GM19193 (cell line): ENCODE results near the gene TXLNB.

Source experiments
- POLR2A ChIP-seq: IDR thresholded peaks from 4 replicates; pipeline ENCODE4 v1.6.1; 2011; ENCODE audit not compliant: insufficient read depth, insufficient read length; ENCODE audit errors: extremely low read depth

Gene TXLNB

GRCh38 chr6:139219746-139220145 lies 72.1 kb downstream of the TXLNB start:
- TF ChIP-seq POLR2A, result no peak

- TF ChIP-seq POLR2A, result no peak
Observed at GRCh38 chr6:139219271-139219729, 72.5 kb downstream of the TXLNB start.

DNA sequence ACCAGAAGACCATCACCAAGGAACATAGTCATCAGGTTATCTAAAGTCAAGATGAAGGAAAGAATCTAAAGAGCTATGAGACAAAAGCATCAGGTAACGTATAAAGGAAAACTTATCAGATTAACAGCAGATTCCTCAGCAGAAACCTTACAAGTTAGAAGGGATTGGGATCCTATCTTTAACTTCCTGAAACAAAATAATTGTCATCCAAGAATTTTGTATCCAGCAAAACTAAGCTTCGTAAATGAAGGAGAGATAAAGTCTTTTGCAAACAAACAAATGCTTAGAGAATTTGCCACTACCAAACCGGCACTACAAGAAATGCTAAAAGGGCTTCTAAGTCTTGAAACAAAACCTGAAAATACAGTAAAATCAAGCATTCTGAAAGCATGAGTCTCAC lies 86.0 kb downstream of the TXLNB start:
- TF ChIP-seq POLR2A, result no peak

DNA sequence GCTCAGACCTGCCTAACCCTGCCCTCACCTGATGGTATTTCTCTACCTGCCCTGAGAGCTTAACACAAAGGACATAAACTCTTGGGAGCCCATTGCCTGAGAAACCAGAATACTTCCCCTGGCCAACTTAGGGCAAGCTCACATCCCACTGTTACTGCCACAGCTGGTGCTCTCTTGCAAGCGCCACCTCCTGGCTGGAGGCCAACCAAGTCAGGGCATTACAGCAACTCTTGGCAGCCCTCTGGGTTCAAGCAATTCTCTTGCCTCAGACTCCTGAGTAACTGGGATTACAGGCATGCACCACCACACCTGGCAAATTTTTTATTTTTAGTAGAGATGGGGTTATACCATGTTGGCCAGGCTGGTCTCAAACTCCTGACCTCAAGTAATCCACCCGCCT lies 86.8 kb downstream of the TXLNB start:
- TF ChIP-seq POLR2A, result no peak

DNA sequence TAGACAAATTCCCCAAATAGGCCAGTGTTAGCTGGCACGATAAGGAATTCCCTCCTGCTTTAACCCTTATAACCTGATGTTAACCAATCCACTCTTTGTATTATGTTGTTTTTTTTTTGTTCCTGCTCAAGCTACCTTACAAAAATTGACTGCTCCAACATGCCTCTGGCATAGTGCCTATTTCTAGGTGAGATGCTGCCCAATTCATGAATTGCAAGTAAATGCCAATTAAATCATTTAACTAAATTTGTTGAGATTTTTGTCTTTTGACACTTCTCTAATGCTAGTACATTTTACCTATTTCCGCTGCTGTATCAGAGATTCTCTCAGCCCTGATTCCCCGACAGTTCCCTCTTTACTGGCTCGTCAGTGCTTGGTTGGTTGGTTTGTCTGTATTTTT lies 90.4 kb downstream of the TXLNB start:
- TF ChIP-seq POLR2A, result no peak

DNA sequence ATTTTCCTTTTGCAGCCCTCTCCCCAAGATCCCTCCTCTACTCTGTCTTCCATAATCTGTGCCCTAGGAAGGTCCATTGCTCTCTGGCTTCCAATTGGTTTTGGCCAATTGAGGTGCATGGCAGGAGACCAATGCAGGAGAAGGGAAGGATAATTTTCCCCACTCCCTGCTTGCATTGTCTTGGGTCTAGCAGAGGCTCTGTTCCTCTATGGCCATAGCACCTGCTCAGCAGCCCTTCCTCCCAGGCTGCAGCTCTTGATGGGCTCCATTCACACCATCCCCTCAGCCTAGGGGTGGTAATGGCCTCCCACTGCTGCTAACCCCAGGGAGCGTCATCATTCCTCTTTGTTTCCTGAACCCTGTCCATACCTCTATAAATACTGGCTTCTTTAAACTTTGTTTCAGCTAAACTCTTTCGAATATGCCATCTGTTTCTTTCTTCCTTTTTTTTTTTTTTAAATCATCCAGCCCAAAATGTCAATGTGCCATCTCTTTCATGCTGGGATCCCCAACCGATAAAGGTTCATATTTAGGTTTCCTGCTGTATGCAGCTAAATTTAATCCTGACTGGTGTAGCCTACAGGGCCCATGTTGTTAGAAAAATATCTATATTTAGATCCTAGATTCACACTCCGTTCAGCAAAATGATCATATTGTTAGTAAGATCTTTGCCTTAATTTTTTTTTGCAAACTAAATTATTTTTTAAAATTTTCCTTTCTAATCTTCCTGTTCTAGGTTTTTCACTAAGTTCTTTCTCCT lies 93.1 kb downstream of the TXLNB start:
- no peak for TF ChIP-seq POLR2A

GRCh38 chr6:139194740-139195139 lies 97.1 kb downstream of the TXLNB start:
- TF ChIP-seq POLR2A, result no peak
